Natural killer cell treated with Interleukin-12 subunit alpha and Interleukin-12 subunit beta and Interleukin-15 and Interleukin-18, amount 100 ng/mL, for 72 hours (primary cell): ENCODE measurements around the gene RACGAP1. TPM values are rescaled to one million over a fixed set of nuclear protein-coding genes. Genes with fewer than 3 reads are reported as not detected.
"Not testable (repeated sequence)": the region's sequence is repeated elsewhere in the genome, so short reads cannot be mapped to it uniquely, and the experiment has no call there.

Experiments
- ATAC-seq, 2 donors: fragments of 150-1000 bp; cut with Tn5 transposase in 1 of 2; sonication (Bioruptor Pico), chemical (Tn5 transposase) in 1 of 2; 2 replicates each; pipeline ENCODE4 v1.10.0; 2021
- DNase-seq: peaks from one replicate; pipeline ENCODE4 v3.0.0; 2022; ENCODE audit warnings: low spot score
- H3K27ac Mint-ChIP-seq, 2 donors: 1 replicate in 1 of 2; 2 replicates in 1 of 2; pipeline ENCODE4 v1.8.0; 2022; ENCODE audit warnings: mixed read lengths in 2 of 2, mild to moderate bottlenecking in 1 of 2, moderate library complexity in 1 of 2
- H3K27me3 Mint-ChIP-seq, 2 donors: 1 replicate in 1 of 2; 2 replicates in 1 of 2; pipeline ENCODE4 v1.8.0; 2022; ENCODE audit warnings: mixed read lengths in 2 of 2
- H3K36me3 Mint-ChIP-seq: one replicate; pipeline ENCODE4 v1.8.0; 2022; ENCODE audit warnings: mixed read lengths
- H3K4me1 Mint-ChIP-seq, 2 donors: 1 replicate in 1 of 2; 2 replicates in 1 of 2; pipeline ENCODE4 v1.8.0; 2022; ENCODE audit warnings: low read depth in 2 of 2, mixed read lengths in 2 of 2, mild to moderate bottlenecking in 1 of 2
- H3K4me3 Mint-ChIP-seq: one replicate; pipeline ENCODE4 v1.8.0; 2022; ENCODE audit warnings: mixed read lengths
- H3K9me3 Mint-ChIP-seq: 2 replicates; pipeline ENCODE4 v1.8.0; 2022; ENCODE audit warnings: mixed read lengths
- total RNA-seq, 2 donors: library from RNA; stranded (reverse); gene quantifications; one replicate each; pipeline ENCODE4 v1.2.3, GENCODE V29; 2022

RACGAP1 gene
- total RNA-seq, 2 donors from 2014 or later, result 72.2 to 107 TPM

- Mint-ChIP-seq H3K9me3 (no peaks in the 10 kb centered on the region), H3K4me1 (no peaks in the 10 kb centered on the region), H3K27ac (no peak overlapping the region), H3K36me3 (no peaks in the 10 kb centered on the region), H3K27me3 (peaks cover 20 to 25% of the 10 kb centered on the region in 2 donors), H3K4me3 (no peak overlapping the region)
- no peak for DNase-seq
- peak; percentile 40 to 43 for ATAC-seq
These were observed 7.7 kb upstream of the RACGAP1 start for GRCh38 chr12:50032854-50033581.

GRCh38 chr12:50032515-50032853 lies 7.2 kb upstream of the RACGAP1 start:
- Mint-ChIP-seq H3K27me3 (peaks cover 20 to 25% of the 10 kb centered on the region in 2 donors), H3K27ac (no peak overlapping the region), H3K4me3 (no peak overlapping the region), H3K4me1 (no peaks in the 10 kb centered on the region), H3K9me3 (no peaks in the 10 kb centered on the region), H3K36me3 (no peaks in the 10 kb centered on the region)
- ATAC-seq (peak; percentile 11 to 31), DNase-seq (no peak)

GRCh38 chr12:50030449-50030848 lies 5.2 kb upstream of the RACGAP1 start:
- H3K9me3 Mint-ChIP-seq, H3K27ac Mint-ChIP-seq, DNase-seq, ATAC-seq, H3K4me3 Mint-ChIP-seq, H3K4me1 Mint-ChIP-seq, H3K36me3 Mint-ChIP-seq: not testable (repeated sequence)
- peaks cover 17 to 18% of the 10 kb centered on the region in 2 donors for H3K27me3 Mint-ChIP-seq

GRCh38 chr12:50026691-50027090 lies 1.4 kb upstream of the RACGAP1 start:
- no peak for ATAC-seq
- H3K9me3 Mint-ChIP-seq, result peaks cover 3% of the 10 kb centered on the region
- no peak for DNase-seq
- H3K36me3 Mint-ChIP-seq, result peaks cover 17% of the 10 kb centered on the region
- H3K4me1 Mint-ChIP-seq, result peaks cover 11 to 22% of the 10 kb centered on the region in 2 donors
- no peak overlapping the region for H3K4me3 Mint-ChIP-seq
- peaks cover 3 to 4% of the 10 kb centered on the region in 2 donors for H3K27me3 Mint-ChIP-seq
- no peak overlapping the region for H3K27ac Mint-ChIP-seq

GRCh38 chr12:50024805-50025186 lies 498 bp downstream of the RACGAP1 start:
- H3K36me3 Mint-ChIP-seq, result peaks cover 17% of the 10 kb centered on the region
- H3K9me3 Mint-ChIP-seq, result peaks cover 3% of the 10 kb centered on the region
- peak overlapping the region; percentile 99 for H3K4me3 Mint-ChIP-seq
- H3K27ac Mint-ChIP-seq, result peak overlapping the region; percentile 88 to 95
- DNase-seq (no peak), ATAC-seq (peak; percentile 5 to 47)
- no peaks in the 10 kb centered on the region for H3K27me3 Mint-ChIP-seq
- peaks cover 11 to 22% of the 10 kb centered on the region in 2 donors for H3K4me1 Mint-ChIP-seq

- Mint-ChIP-seq H3K4me3 (peak overlapping the region; percentile 99), H3K36me3 (peaks cover 17% of the 10 kb centered on the region), H3K4me1 (peaks cover 13 to 22% of the 10 kb centered on the region in 2 donors), H3K27ac (peak overlapping the region; percentile 88 to 95), H3K27me3 (no peaks in the 10 kb centered on the region), H3K9me3 (peaks cover 3% of the 10 kb centered on the region)
- ATAC-seq (no peak), DNase-seq (no peak)
These were observed 1.1 kb downstream of the RACGAP1 start for GRCh38 chr12:50024227-50024626.

- ATAC-seq (no peak), DNase-seq (no peak)
- Mint-ChIP-seq H3K27me3 (no peaks in the 10 kb centered on the region), H3K36me3 (peaks cover 17% of the 10 kb centered on the region), H3K27ac (peak overlapping the region in 1 of 2 donors; percentile 15), H3K4me1 (peaks cover 17 to 22% of the 10 kb centered on the region in 2 donors), H3K4me3 (no peak overlapping the region), H3K9me3 (peaks cover 3% of the 10 kb centered on the region)
These were observed 2.4 kb downstream of the RACGAP1 start for GRCh38 chr12:50022903-50023302.

GRCh38 chr12:50021031-50021430 lies 4.3 kb downstream of the RACGAP1 start:
- ATAC-seq, result no peak
- Mint-ChIP-seq H3K27ac (no peak overlapping the region), H3K36me3 (peaks cover 17% of the 10 kb centered on the region), H3K4me1 (peaks cover 17 to 20% of the 10 kb centered on the region in 2 donors), H3K4me3 (no peak overlapping the region), H3K9me3 (peaks cover 3% of the 10 kb centered on the region), H3K27me3 (no peaks in the 10 kb centered on the region)
- no peak for DNase-seq

- peaks cover 7 to 9% of the 10 kb centered on the region in 2 donors for H3K4me1 Mint-ChIP-seq
- peaks cover 7% of the 10 kb centered on the region for H3K36me3 Mint-ChIP-seq
- no peak overlapping the region for H3K4me3 Mint-ChIP-seq
- ATAC-seq (no peak), DNase-seq (no peak)
- no peaks in the 10 kb centered on the region for H3K9me3 Mint-ChIP-seq
- no peaks in the 10 kb centered on the region for H3K27me3 Mint-ChIP-seq
- H3K27ac Mint-ChIP-seq, result no peak overlapping the region
These were observed 5.8 kb downstream of the RACGAP1 start for GRCh38 chr12:50019524-50019923.

- no peak overlapping the region for H3K4me3 Mint-ChIP-seq
- H3K4me1 Mint-ChIP-seq, result peaks cover 1 to 9% of the 10 kb centered on the region in 2 donors
- DNase-seq (no peak), ATAC-seq (no peak)
- H3K36me3 Mint-ChIP-seq, result peaks cover 7% of the 10 kb centered on the region
- no peaks in the 10 kb centered on the region for H3K27me3 Mint-ChIP-seq
- H3K9me3 Mint-ChIP-seq, result no peaks in the 10 kb centered on the region
- no peak overlapping the region for H3K27ac Mint-ChIP-seq
These were observed 6.3 kb downstream of the RACGAP1 start for GRCh38 chr12:50018968-50019367.

GRCh38 chr12:50018154-50018553 lies 7.1 kb downstream of the RACGAP1 start:
- H3K9me3 Mint-ChIP-seq, result no peaks in the 10 kb centered on the region
- DNase-seq (no peak), ATAC-seq (no peak)
- H3K4me3 Mint-ChIP-seq, result no peak overlapping the region
- H3K27ac Mint-ChIP-seq, result no peak overlapping the region
- peaks cover 6 to 9% of the 10 kb centered on the region in 2 donors for H3K4me1 Mint-ChIP-seq
- H3K27me3 Mint-ChIP-seq, result no peaks in the 10 kb centered on the region
- H3K36me3 Mint-ChIP-seq, result peaks cover 13% of the 10 kb centered on the region

- Mint-ChIP-seq H3K4me3 (no peak overlapping the region), H3K27ac (no peak overlapping the region), H3K36me3 (peaks cover 8% of the 10 kb centered on the region), H3K4me1 (peaks cover 6 to 7% of the 10 kb centered on the region in 2 donors), H3K27me3 (no peaks in the 10 kb centered on the region), H3K9me3 (no peaks in the 10 kb centered on the region)
- ATAC-seq, result no peak
- DNase-seq, result no peak
These were observed 7.7 kb downstream of the RACGAP1 start for GRCh38 chr12:50017641-50018040.

- H3K27ac Mint-ChIP-seq, result no peak overlapping the region
These were observed 8.5 kb downstream of the RACGAP1 start for GRCh38 chr12:50016501-50017475.

GRCh38 chr12:50014342-50014741 lies 11.0 kb downstream of the RACGAP1 start:
- Mint-ChIP-seq H3K27me3 (no peaks in the 10 kb centered on the region), H3K9me3 (no peaks in the 10 kb centered on the region), H3K36me3 (peaks cover 6% of the 10 kb centered on the region), H3K27ac (no peak overlapping the region), H3K4me3 (no peak overlapping the region), H3K4me1 (peaks cover 6% of the 10 kb centered on the region in 2 donors)
- ATAC-seq (no peak), DNase-seq (no peak)

More at GRCh38 chr12:50016501-50017475, 8.5 kb downstream of the RACGAP1 start:
- Mint-ChIP-seq H3K4me1 (peaks cover 6% of the 10 kb centered on the region in 2 donors), H3K9me3 (no peaks in the 10 kb centered on the region), H3K36me3 (peaks cover 6% of the 10 kb centered on the region), H3K4me3 (no peak overlapping the region), H3K27me3 (no peaks in the 10 kb centered on the region)
- DNase-seq (no peak), ATAC-seq (no peak)
